ENCODE data around the gene BTF3. TPM values are rescaled to one million over a fixed set of nuclear protein-coding genes. Genes with fewer than 3 reads are reported as not detected.

Gene BTF3
- total and polyA plus RNA-seq, 2 of the 8 experiments (the other 6 are each of a cell fraction or from before 2014, with no cell fraction given): 396 to 754 TPM

- TF ChIP-seq RNF2 (IDR thresholded peaks at IDR 0.05; ENCODE audit: borderline replicate concordance, low read depth, low read length, missing control alignments, poor library complexity, severe bottlenecking) (no peak), HDAC2 (IDR thresholded peaks at IDR 0.05; ENCODE audit: borderline replicate concordance in 1 of 2, low read depth in 2 of 2, low read length in 2 of 2) (no peak), CHD7 (IDR thresholded peaks at IDR 0.05; ENCODE audit: insufficient replicate concordance, low read length) (no peak), EZH2 (IDR thresholded peaks at IDR 0.05; ENCODE audit: low read depth, low read length, severe bottlenecking) (no peak)
Observed at GRCh38 chr5:73544429-73545402, 46.5 kb downstream of the BTF3 start (continued).
